ENCODE results near the gene SLC1A7. TPM values are rescaled to one million over a fixed set of nuclear protein-coding genes. Genes with fewer than 3 reads are reported as not detected.
A peak's percentile ranks its signal among the peaks of the same experiment; 100 is the strongest.
"Not testable (repeated sequence)": the region's sequence is repeated elsewhere in the genome, so short reads cannot be mapped to it uniquely, and the experiment has no call there.

Gene SLC1A7
- total RNA-seq = 0.08 TPM
- long read RNA-seq = 0 reads

DNA sequence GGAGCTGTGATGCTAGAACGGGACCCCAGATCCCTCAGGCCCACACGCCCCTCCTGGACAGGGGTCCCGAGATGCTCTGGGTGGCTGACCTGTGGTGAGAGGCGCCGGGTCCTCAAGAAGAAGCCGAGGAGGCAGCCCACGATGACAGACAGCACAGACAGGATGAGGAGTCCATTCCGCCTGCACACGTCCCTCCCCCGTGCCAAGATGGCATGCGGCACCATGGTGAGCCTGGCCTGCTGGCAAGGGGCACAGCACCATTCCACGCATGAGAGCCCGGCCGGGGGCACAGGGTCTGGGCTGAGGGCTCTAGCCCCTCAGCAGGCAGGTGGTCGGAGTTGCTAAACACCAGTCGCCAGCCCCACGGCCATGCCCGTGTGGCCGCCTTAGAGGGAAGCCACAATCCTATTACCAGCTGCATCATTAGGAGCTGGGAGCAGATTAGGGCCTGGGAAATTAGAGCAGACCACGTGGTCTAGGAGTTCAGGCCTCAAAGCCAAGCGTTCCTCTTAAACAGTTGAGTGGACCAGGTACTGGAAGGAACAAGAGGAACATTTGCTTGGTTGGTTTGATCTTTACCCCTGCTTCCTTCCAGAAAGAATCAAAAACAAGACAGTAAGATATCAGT, at the start of gene SLC1A7:
SLC1A7 (minus strand) TSS at position 413 of the 628 bp plus-strand sequence; CDS start at position 224, 189 bp downstream.
- ATAC-seq (ENCODE audit: poor library complexity) = no peak

DNA sequence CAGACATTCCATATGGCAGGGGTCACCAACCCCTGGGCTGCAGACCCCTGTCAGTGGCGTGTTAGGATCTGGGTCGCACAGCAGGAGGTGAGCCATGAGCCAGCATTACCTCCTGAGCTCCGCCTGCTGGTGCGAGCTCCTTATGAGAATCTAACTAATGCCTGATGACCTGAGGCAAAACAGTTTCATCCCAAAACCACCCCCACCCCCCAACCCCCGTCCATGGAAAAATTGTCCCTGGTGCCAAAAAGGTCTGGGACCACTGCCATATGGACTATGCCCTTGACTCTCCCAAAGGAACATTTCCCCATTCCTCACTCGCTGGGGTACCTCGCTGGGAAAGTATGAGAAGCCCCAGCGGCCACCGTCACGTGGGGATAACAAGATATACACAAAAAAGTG, 47.8 kb upstream of the SLC1A7 start:
- ATAC-seq (ENCODE audit: poor library complexity) (no peak), DNase-seq (no peak)
- intact Hi-C loops (cut with DNase I) = no loop called here

More for the DNA sequence above, at the start of gene SLC1A7:
- DNase-seq = no peak
- intact Hi-C loops (cut with DNase I) = no loop called here

DNA sequence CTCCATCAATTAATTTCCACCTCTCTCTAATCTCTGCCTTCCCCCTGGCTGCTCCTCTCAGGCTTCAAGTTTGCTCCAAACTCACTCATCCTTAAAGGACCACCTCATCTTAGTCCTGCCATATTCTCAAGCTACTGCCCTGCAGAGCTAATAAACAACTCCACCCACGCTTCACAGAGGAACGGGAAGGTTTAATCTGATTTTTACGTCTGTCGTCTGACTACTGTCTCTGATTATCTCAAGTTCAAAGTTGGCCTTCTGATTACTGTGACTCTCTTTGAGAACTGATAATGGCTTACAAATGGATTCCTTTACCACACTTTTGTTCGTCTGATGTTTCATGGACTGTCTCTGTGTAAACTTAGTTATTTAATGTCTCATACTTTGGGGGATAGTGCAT, 46.6 kb upstream of the SLC1A7 start:
- ATAC-seq (ENCODE audit: poor library complexity) (no peak), DNase-seq (no peak)
- intact Hi-C loops (cut with DNase I) = no loop called here

DNA sequence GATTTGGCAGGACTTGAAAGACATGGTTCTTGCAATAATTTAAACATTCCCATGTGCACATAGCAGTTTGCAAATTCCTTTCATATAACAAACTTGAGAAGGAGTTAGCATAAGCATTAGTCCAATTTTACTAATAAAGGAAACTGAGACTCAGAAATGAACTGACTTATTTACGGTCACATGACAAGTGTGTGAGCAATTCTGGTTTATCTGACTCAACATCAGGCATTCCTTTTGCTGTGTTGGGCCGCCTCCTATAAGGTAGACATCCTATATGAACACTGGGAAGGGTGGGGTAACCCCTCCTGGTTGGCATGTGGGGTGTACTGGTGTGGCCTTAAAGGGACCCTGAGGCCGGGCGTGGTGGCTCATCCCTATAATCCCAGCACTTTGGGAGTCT, 45.7 kb upstream of the SLC1A7 start:
- intact Hi-C loops (cut with DNase I) = no loop called here
- DNase-seq = no peak
- ATAC-seq (ENCODE audit: poor library complexity) = no peak

DNA sequence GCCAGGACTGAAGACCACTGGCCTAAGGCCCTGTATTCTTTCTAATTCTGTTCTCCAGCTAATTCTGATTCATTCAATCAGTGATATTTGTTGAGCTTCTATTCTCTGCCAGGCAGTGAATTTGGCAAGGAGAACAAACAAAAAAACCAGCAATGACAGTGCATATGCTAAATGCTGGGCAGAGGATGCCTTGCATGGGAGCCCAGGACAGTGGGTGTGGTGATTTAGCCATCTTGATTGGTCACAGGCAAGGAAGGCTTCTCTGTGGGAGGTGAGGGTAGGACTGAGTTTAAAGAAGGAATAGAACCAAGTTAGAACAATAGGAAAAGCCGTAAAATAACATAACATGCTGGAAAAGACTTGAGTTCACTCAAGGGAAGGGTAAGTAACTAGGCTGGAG, 45.0 kb upstream of the SLC1A7 start:
- intact Hi-C loops (cut with DNase I) = no loop called here
- no peak for DNase-seq
- no peak for ATAC-seq (ENCODE audit: poor library complexity)

DNA sequence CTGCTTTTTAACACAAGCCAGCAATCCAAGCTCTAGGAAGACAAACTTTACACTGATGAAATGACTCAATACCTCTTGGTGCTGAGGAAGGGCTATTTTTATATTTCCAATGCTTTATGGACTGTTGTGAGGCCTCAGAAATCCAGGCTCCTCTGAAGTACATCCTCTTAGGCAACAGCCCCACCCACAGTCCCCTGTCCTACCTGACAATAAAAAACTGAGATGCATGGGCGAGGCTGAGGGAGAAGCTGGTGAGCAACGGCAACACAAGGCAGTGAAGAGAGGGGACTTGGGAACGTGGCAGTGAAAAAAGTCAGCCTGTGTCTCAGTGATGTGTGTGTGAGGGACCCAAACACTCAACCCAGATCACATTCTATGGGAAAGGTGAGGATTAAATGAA, 44.1 kb upstream of the SLC1A7 start:
- ATAC-seq (ENCODE audit: poor library complexity) (no peak), DNase-seq (no peak)
- intact Hi-C loops (cut with DNase I) = no loop called here

DNA sequence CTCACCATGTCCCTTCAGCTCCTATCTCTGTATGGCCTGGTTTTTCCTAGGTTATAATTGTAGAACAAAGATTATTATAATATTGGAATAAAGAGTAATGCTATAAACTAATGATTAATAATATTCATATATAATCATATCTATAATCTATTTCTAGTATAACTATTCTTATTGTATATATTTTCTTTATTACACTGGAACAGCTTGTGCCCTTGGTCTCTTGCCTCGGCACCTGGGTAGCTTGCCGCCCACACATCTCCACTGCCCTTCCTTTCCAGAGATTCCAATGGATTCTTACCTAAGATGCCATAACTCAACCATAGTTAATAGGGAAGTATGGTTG, 43.5 kb upstream of the SLC1A7 start:
- DNase-seq; intact Hi-C loops (cut with DNase I): not testable (repeated sequence)

DNA sequence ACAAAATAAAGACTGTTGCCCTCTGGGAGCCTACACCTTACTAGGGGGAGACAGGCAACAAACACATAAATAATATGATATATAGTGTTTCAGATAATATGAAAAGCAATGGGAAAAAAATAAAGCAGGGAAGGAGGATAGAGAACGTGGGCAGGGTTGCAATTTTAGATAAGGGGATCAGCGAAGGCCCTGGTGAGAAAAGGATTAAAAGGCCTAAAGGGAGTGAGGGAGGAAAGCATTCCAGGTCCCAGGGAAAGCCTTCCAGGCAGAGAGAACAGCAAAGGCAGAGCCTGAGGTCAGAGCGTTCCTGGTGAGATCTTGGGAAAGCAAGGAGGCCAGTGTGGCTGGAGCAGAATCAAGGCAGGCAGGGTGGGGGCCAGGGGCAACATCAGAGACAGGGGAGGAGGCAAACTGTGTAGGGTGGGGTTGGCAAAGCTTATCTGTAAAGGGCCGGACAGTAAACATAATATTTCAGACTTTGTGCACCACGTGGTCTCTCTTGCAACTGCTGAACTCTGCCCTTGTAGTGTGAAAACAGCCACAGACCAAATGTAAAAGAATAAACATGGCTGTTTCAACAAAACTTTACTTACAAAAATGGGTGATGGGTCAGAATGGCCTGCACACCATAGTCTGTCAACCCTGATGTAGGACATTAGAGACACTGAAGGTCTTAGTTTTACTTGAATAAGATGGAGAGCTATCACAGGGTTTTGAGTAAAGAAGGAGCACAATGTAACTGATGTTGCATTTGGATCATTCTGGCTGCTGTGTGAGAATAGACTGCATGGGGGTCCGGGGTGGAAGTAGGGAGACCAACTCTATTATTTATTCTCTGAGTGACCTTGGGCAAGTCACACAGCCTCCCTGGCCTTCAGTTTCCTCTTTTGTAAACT, 40.9 kb upstream of the SLC1A7 start:
- peak; percentile 63 for ATAC-seq (ENCODE audit: poor library complexity)
- intact Hi-C loops (cut with DNase I) = no loop called here
- DNase-seq = peak; percentile 55

More for the DNA sequence above, 43.5 kb upstream of the SLC1A7 start:
- ATAC-seq (ENCODE audit: poor library complexity) = not testable (repeated sequence)

DNA sequence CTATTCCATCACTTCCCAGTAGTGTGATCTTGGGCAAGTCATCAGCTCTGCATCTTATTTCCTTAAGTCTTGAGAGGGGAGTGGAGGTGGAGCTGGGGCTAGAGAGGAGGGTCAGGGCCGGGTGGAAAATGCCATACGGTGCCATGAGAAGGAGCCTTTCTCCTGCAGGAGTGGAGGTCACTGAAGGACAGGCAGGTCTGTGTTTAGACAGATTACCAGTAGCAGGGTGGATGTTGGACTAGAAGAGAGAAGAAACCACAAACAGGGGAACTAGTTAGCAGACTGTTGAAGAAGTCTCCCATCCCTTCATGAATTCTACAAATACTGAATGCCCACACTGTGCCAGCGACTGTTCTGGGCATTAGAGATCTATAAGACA, 40.3 kb upstream of the SLC1A7 start:
- no peak for DNase-seq
- ATAC-seq (ENCODE audit: poor library complexity) = no peak
- intact Hi-C loops (cut with DNase I) = no loop called here

DNA sequence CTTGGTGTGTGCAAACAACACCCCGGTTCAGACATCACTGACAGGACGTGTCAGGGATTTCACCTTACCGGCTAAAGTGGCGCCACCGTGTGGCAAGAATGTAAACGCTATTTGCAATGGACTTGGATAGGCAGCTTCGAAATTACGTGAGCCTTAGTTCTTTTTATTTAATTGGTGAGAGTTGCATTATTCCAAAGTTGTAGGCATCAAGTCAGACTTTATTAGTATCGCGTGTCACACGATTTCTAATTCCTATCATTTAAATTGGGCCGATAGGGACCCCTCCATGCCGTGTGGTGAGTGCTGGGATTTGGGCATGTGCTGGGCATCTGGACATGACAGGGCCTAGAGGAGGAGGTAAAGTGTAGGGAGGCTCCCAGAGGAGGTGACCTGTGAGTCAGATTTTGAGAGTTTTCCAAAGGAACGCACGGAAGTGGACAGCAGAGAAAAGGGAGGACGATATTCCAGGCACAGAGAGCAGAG, 39.7 kb upstream of the SLC1A7 start:
- intact Hi-C loops (cut with DNase I) = no loop called here
- DNase-seq (peak; percentile 87), ATAC-seq (ENCODE audit: poor library complexity) (peak; percentile 76)

DNA sequence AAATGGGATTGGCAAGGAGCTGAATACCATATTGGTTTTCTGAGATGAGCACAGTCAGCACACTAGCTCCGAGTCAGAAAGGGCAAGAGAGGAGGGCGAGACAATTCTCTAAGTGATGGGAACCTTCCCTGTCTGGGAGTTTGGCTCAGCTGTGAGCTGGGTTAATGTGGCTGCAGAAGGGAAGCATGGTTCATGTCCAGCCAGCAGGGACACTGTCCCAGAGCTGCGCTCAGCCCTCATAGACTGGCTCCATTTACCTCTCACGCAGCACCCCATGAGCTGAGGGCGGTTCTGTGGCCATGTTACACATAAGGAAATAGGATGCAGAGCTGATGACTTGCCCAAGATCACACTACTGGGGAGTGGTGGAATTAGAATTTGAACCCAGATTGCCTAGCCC, 38.5 kb upstream of the SLC1A7 start:
- intact Hi-C loops (cut with DNase I) = no loop called here
- no peak for ATAC-seq (ENCODE audit: poor library complexity)
- DNase-seq = no peak

DNA sequence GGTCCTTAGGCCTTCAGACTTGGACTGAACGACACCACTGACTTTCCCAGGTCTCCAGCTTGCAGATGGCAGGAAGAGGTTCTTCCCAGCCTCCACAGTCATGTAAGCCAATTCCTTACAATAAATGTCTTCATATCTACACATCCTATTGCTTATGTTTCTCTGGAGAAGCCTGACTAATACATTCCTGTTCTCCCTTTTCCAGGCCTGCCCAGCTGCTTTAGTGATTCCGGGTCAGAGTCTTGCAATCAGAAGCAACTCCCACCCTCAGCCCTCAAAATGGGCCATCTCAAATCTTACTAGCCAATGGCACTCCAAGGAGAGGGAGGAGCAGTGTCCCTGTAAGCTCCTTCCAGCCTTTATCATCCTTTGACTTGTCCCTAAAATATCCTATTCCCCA, 37.8 kb upstream of the SLC1A7 start:
- intact Hi-C loops (cut with DNase I) = no loop called here
- no peak for DNase-seq
- ATAC-seq (ENCODE audit: poor library complexity) = no peak

DNA sequence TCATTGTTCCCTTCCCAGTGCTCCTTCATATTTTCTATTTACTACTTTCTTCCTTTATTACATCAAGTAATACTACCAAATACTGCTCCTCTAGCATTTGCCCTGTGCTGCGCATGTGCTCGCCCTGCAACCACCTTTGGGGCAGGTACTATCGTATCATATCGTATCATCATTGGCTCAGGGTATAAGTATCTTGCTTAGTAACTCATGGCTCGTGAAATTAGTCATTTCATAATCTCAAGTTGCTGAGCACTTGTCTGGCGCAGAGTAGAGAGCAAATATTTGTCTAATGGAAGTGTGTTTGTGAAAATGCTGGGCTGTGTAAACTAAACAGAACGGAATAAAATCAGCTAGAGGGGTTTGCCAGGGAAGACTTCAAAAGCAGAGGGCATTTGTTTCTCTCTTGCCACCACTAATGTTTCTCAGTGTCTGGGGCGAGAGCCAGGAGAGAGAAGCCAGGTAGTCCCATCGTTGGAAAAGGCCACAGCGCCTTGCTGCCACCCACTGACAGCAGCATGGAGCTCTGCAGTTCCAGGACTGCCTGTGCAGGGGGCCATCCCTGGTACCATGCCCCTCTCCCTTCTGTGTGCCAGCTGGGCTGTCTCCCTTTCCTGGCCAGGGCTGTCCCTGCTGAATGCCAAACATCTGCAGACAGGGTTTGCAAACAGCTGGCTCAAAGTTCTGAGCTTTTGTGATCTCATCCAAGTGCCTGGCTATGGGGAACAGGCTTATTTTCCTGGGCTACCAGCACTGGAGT, 34.2 kb upstream of the SLC1A7 start:
- intact Hi-C loops (cut with DNase I) = no loop called here
- DNase-seq (peak; percentile 68), ATAC-seq (ENCODE audit: poor library complexity) (peak; percentile 86)

DNA sequence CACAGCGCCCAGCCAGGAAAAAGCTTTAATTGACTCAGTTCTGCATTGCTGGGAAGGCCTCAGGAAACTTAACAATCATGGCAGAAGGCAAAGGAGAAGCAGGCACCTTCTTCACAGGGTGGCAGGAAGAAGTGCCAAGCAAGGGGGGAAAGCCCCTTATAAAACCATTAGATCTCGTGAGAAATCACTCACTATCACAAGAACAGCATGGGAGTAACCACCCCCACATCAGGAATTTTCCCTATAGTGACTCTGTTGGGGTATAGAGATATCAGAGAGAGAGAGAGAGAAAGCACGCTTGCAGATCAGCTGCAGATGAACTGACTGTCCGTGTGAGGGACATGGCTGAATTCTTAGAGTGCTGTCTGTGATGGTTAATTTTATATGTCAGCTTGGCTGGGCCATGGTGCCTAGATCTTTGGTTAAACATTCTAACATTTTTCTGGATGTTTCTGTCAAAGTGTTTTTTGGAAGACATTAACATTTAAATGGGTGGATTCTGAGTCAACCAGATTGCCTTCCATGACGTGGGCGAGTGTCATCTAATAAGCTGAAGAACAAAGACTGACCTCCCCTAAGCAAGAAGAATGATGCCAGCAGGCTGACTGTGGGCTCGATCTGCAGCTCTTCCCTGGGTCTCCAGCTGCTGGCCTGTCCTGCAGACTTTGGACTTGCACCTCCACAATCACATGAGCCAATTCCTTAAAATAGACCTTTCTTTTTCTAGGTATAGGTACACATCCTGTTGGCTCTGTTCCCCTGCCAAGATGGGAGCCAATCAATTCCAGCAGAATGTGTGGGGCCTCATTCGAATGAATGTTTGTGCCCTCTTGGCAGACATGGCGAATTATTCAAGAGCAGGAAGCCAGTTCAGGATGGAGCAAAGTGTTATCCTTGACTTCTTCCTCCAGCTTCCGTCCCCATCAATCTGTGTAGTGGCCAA, 32.8 kb upstream of the SLC1A7 start:
- DNase-seq (no peak), ATAC-seq (ENCODE audit: poor library complexity) (no peak)
- intact Hi-C loops (cut with DNase I) = no loop called here

DNA sequence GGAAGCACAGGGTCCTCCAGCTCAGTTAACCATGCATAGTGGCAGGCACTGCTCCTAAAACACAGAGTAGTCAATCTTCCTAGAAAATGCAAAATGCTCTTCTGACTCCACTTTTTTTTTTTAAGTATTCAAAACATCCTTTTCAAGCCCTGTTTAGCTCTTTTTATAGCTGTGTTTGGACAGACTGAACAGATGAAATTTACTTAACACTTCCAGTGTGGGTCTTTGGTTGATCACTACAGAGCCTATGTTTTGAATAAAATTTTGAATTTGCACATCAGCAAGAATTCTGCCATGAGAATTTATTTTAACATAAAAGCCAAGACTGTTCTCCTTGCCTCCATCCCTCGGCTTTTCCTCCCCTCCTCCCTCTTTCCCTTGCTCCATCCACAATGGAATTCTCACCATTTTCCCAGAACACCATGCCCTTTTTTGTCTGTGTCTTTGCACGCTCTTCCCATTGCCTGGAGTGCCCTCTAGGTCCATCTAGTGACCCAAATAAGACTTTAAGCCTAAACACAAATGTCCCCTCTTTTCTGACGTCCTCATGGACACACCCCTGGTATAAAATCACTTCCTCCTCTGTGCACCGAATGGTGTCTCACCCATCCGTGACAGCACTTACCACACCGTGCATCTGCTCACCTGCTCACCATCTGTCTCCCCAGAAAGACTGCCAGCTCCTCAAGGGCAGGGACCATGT, 30.1 kb upstream of the SLC1A7 start:
- intact Hi-C loops (cut with DNase I) = no loop called here
- DNase-seq = no peak
- peak; percentile 19 for ATAC-seq (ENCODE audit: poor library complexity)

DNA sequence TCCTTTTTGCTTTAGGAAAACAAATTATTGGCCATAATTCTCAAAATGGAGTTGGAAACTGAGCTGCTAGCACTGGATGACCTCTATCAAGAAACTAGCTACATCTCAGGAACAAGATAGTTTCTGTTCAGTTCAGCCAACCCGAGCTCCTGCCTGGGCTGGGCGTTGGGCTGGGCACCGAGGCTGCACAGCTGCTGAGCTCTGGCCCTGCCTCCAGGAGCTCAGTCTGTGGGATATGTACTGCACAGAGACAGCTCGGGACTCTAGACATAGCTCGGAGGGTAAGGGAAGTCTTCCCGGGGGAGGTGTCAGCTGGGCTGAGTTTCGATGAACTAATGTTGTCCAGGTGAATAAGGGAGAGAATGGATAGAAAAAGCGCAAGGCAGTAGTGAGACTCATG, 24.5 kb upstream of the SLC1A7 start:
- ATAC-seq (ENCODE audit: poor library complexity) = no peak
- intact Hi-C loops (cut with DNase I) = no loop called here
- no peak for DNase-seq

DNA sequence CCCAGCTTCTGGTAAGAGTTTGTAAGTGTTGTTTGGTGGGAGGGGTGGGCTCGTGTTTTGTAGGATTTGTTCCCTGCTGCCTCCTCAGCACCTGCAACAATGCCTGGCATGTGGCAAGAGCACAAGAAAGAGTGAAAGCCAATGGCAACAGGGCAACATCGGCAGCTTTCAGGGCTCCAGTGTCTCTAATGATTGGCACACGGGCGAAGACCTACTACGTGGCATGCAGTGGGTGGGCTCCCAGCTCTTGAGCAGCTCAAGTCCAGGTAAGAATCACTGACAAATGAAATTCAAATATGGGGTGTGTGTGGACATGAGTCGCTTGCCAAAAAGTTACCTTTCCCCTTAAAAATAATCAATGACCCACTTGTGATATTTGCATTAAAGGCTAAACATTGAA, 23.9 kb upstream of the SLC1A7 start:
- ATAC-seq (ENCODE audit: poor library complexity) (no peak), DNase-seq (no peak)
- intact Hi-C loops (cut with DNase I) = no loop called here

DNA sequence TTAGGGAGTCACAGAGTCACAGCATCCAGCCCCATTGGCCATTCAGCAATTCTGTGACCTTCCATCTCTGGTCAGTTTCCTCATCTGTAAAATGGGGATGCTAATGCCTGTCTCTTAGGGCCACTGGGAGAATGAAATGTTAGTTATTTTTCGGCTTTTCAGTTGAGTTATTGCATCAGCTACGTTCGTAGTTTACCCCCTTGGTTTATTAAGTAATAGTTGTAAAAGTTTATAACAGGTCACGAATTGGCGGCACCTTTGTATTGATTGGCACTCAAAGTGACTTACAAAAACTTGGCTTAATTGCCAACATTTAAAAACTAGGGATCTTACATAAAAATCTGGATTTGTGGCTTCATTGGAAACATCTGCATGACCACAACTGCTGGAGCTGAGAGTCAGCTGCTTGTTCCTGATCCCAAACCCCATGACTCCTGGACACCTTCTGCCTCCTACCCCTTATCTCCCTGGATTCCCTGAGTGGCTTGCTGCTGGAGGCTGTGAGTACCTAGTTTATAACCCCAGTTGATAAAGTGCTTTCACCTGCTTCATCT, 23.0 kb upstream of the SLC1A7 start:
- intact Hi-C loops (cut with DNase I) = no loop called here
- ATAC-seq (ENCODE audit: poor library complexity) = no peak
- DNase-seq = no peak

Data from Right ventricle myocardium superior (tissue), 1 donor.